Psoas muscle (tissue), 8 donors: ENCODE data around the gene RTL9. TPM values are rescaled to one million over a fixed set of nuclear protein-coding genes. Genes with fewer than 3 reads are reported as not detected.

Experiments
- ATAC-seq, 4 donors: fragments of 200-7000 bp; cut with Tn5 transposase; one replicate each; pipeline ENCODE4 v1.9.1; 2020; ENCODE audit warnings: moderate library complexity in 3 of 4, mild to moderate bottlenecking in 2 of 4
- DNase-seq, 2 donors: peaks; one replicate each; pipeline ENCODE4 v3.0.0-alpha.2; 2020
- H3K27ac ChIP-seq: fragments of 200-600 bp; one replicate; pipeline ENCODE4 v1.8.0; 2022
- H3K27me3 ChIP-seq, 3 donors: fragments of 200-600 bp in 1 of 3; one replicate each; pipeline versions ENCODE4 v1.6.1 to v1.8.0; 2013 to 2022; ENCODE audit warnings: low read length in 2 of 3, mild to moderate bottlenecking in 2 of 3, moderate library complexity in 1 of 3; ENCODE audit not compliant: insufficient read depth in 3 of 3
- H3K36me3 ChIP-seq, 2 donors: fragments of 200-600 bp in 1 of 2; one replicate each; pipeline versions ENCODE4 v1.6.1 to v1.8.0; 2013 to 2022; ENCODE audit warnings: low read depth in 1 of 2, mild to moderate bottlenecking in 1 of 2, moderate library complexity in 1 of 2; ENCODE audit not compliant: insufficient read depth in 1 of 2
- H3K4me1 ChIP-seq: fragments of 200-600 bp; one replicate; pipeline ENCODE4 v1.8.0; 2022
- H3K4me3 ChIP-seq: fragments of 200-600 bp; one replicate; pipeline ENCODE4 v1.8.0; 2022; ENCODE audit warnings: mild to moderate bottlenecking
- H3K9me3 ChIP-seq: fragments of 200-600 bp; one replicate; pipeline ENCODE4 v1.8.0; 2022
- CTCF ChIP-seq: fragments of 200-600 bp; IDR thresholded peaks from one replicate; pipeline ENCODE4 v1.8.0; 2022; ENCODE audit warnings: antibody characterized with exemption
- WGBS, 3 donors: extraction: QIAGEN DNeasy Blood & Tissue Kit; methylation state at CpG; one replicate each; pipeline versions ENCODE4 v1.1.6 to v1.1.7; 2013; 5-methylcytosine and 5-hydroxymethylcytosine counted together
- intact Hi-C, 2 donors: fragments of 100-400 bp; cut with DNase I; formaldehyde crosslinking; loops; one replicate each; pipeline versions ENCODE4 v1.11.0 to v1.14.2; 2022
- polyA plus RNA-seq, 3 donors: library from polyadenylated mRNA; stranded (reverse); fragments of 200-250 nt; gene quantifications; one replicate each; pipeline ENCODE4 v1.2.3, GENCODE V29; 2013
- total RNA-seq, 4 donors: library from RNA; stranded (reverse); fragmentation: NEBNext Ultra II Directional in 2 of 4; extraction: Animal tissue kit (Norgen Biotek cat#: 25700) in 2 of 4; gene quantifications; one replicate each; pipeline versions ENCODE4 v1.2.1 to v1.2.4, GENCODE V29; 2021 to 2023
- donor health status: healthy with polysubstance abuse.
- donor health status: DM: no; HTN: no; CAD: no; lungs with moderate emphysema.
- donor health status: Bipolar disorder and iron deficiency.
- donor health status: healthy.
- donor health status: DM: yes; HTN: yes; CAD: no.
- donor health status: DM: no; HTN: no; CAD: no.
- donor health status: DM: no; HTN: no; CAD: no.
- donor health status: DM: yes; HTN: yes; CAD: no.

RTL9 gene
- total and polyA plus RNA-seq, 7 donors: 0.03 to 0.64 (median 0.08) TPM; not detected in 1

- H3K27me3 ChIP-seq: peaks cover 0 to 6% (median 0%) of the 10 kb centered on the region in 3 donors
- H3K9me3 ChIP-seq: no peaks in the 10 kb centered on the region
- H3K36me3 ChIP-seq: no peaks in the 10 kb centered on the region
- DNase-seq (no peak), ATAC-seq (peak in 1 of 4 donors; percentile 36)
- no peaks in the 10 kb centered on the region for H3K4me1 ChIP-seq
- TF ChIP-seq CTCF: no peak
- H3K4me3 ChIP-seq: peak overlapping the region; percentile 74
- WGBS, 3 donors: 9 to 31% (median 10%) methylated on average over 4 of the region's 4 CpGs
- peak overlapping the region; percentile 70 for H3K27ac ChIP-seq
- intact Hi-C loops: loop anchor here in 1 of 2 donors (10.0 kb wide), 1 partner anchor 154 kb away; no protein-coding TSS in a partner anchor
Observed at GRCh38 chrX:110318664-110318968, 40.0 kb upstream of the RTL9 start.

- Histone ChIP-seq H3K27me3 (peaks cover 0 to 6% (median 0%) of the 10 kb centered on the region in 3 donors), H3K4me3 (no peak overlapping the region), H3K4me1 (no peaks in the 10 kb centered on the region), H3K27ac (no peak overlapping the region), H3K9me3 (no peaks in the 10 kb centered on the region), H3K36me3 (no peaks in the 10 kb centered on the region)
- 29 to 57% (median 54%) methylated on average over 3 of the region's 3 CpGs for WGBS, 3 donors
- DNase-seq: no peak
- ATAC-seq: no peak
- no peak for TF ChIP-seq CTCF
- intact Hi-C loops: no loop called here
Observed at GRCh38 chrX:110320381-110320987, 38.2 kb upstream of the RTL9 start.

GRCh38 chrX:110321081-110321480 lies 37.6 kb upstream of the RTL9 start:
- no peak for DNase-seq
- H3K27ac ChIP-seq: no peak overlapping the region
- H3K36me3 ChIP-seq: no peaks in the 10 kb centered on the region
- no peaks in the 10 kb centered on the region for H3K4me1 ChIP-seq
- TF ChIP-seq CTCF: no peak
- ATAC-seq: no peak
- H3K9me3 ChIP-seq: no peaks in the 10 kb centered on the region
- intact Hi-C loops: no loop called here
- H3K4me3 ChIP-seq: no peak overlapping the region
- peaks cover 0 to 6% (median 0%) of the 10 kb centered on the region in 3 donors for H3K27me3 ChIP-seq

- intact Hi-C loops: no loop called here
- no peak overlapping the region for H3K4me3 ChIP-seq
- no peaks in the 10 kb centered on the region for H3K9me3 ChIP-seq
- no peak for TF ChIP-seq CTCF
- H3K27ac ChIP-seq: no peak overlapping the region
- no peak for ATAC-seq
- no peaks in the 10 kb centered on the region for H3K4me1 ChIP-seq
- WGBS, 3 donors: 44 to 76% (median 69%) methylated on average over 3 of the region's 3 CpGs
- H3K27me3 ChIP-seq: peaks cover 0 to 12% (median 0%) of the 10 kb centered on the region in 3 donors
- no peak for DNase-seq
- no peaks in the 10 kb centered on the region for H3K36me3 ChIP-seq
Observed at GRCh38 chrX:110321670-110322069, 37.0 kb upstream of the RTL9 start.

- ATAC-seq (no peak), DNase-seq (no peak)
- H3K27ac ChIP-seq: no peak overlapping the region
- H3K36me3 ChIP-seq: no peaks in the 10 kb centered on the region
- peaks cover 0 to 11% (median 0%) of the 10 kb centered on the region in 3 donors for H3K27me3 ChIP-seq
- WGBS, 3 donors: 25 to 36% (median 27%) methylated on average over 4 of the region's 4 CpGs
- H3K4me1 ChIP-seq: no peaks in the 10 kb centered on the region
- H3K9me3 ChIP-seq: no peaks in the 10 kb centered on the region
- intact Hi-C loops: no loop called here
- H3K4me3 ChIP-seq: no peak overlapping the region
- TF ChIP-seq CTCF: no peak
Observed at GRCh38 chrX:110322603-110323002, 36.0 kb upstream of the RTL9 start.
